ENCODE results near the gene SGCB. TPM values are rescaled to one million over a fixed set of nuclear protein-coding genes. Genes with fewer than 3 reads are reported as not detected.
A peak's percentile ranks its signal among the peaks of the same experiment; 100 is the strongest.

SGCB gene
- total and polyA plus RNA-seq, 8 donors, result 26.9 to 44.3 (median 38.4) TPM

DNA sequence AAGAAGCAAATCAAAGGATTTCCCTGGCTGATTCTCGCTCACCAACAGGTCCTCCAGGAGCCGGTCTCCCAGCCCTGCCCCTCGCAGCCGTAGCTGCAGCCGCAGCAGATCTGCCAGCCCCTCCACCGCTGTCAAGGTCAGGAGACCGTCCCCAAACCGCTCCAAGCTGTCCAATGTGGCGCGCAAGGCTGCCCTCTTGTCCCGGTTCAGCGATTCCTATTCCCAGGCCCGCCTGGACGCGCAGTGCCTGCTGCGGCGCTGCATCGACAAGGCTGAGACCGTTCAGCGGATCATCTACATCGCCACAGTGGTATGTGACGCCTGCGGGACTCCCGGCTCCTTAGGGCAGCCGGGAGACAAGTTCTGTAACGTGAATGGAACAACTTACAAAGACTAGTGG is 38.6 kb upstream of the SGCB start:
- H3K27ac ChIP-seq, result no peak overlapping the region
- ATAC-seq (no peak), DNase-seq (peak in 2 of 4 donors; percentile 29 to 73)
- H3K9me3 ChIP-seq, result no peaks in the 10 kb centered on the region
- intact Hi-C loops (cut with DNase I), result no loop called here
- no peaks in the 10 kb centered on the region for H3K36me3 ChIP-seq
- peaks cover 0 to 14% of the 10 kb centered on the region in 2 donors for H3K27me3 ChIP-seq
- H3K4me1 ChIP-seq, result no peaks in the 10 kb centered on the region
- no peak overlapping the region for H3K4me3 ChIP-seq
- TF ChIP-seq, protein P1, sequence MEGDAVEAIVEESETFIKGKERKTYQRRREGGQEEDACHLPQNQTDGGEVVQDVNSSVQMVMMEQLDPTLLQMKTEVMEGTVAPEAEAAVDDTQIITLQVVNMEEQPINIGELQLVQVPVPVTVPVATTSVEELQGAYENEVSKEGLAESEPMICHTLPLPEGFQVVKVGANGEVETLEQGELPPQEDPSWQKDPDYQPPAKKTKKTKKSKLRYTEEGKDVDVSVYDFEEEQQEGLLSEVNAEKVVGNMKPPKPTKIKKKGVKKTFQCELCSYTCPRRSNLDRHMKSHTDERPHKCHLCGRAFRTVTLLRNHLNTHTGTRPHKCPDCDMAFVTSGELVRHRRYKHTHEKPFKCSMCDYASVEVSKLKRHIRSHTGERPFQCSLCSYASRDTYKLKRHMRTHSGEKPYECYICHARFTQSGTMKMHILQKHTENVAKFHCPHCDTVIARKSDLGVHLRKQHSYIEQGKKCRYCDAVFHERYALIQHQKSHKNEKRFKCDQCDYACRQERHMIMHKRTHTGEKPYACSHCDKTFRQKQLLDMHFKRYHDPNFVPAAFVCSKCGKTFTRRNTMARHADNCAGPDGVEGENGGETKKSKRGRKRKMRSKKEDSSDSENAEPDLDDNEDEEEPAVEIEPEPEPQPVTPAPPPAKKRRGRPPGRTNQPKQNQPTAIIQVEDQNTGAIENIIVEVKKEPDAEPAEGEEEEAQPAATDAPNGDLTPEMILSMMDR (IDR thresholded peaks at IDR 0.05), result no peak

DNA sequence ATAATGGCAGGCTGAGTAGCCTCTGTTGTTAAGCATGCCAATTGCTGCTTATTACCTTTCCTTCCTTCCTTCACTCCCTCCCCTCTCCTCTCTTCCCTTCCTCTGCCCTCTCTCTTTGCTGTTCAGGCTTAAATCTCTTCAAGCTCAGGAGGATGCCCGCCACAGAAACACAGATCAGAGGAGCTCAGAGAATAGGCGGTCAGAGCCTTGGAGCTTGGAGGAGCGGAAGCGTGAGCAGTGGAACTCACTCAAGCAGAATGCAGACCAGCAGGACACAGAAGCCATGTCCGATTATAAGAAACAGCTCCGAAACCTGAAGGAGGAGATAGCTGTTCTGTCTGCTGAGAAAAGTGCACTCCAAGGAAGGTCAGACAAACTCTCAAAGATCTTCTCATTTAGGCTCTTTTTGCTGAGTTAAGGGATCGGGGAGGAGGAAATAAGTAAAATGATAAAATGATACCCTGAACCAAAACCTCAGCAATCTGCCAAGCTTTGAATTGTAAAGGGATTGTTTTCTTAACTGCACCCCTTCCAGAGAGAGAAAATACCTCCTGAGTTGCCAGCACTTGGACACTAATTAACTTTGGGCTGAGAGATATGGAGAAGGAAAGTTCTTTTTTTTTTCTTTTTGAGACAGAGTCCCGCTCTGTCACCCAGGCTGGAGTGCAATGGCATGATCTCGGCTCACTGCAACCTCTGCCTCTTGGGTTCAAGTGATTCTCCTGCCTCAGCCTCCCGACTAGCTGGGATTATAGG is 33.9 kb upstream of the SGCB start:
- Histone ChIP-seq H3K36me3 (no peaks in the 10 kb centered on the region), H3K9me3 (no peaks in the 10 kb centered on the region), H3K27me3 (peaks cover 0 to 15% of the 10 kb centered on the region in 2 donors), H3K4me3 (no peak overlapping the region), H3K4me1 (no peaks in the 10 kb centered on the region), H3K27ac (no peak overlapping the region)
- intact Hi-C loops (cut with DNase I), result no loop called here
- ATAC-seq, result no peak
- TF ChIP-seq, protein P1 (IDR thresholded peaks at IDR 0.05), result no peak
- no peak for DNase-seq

DNA sequence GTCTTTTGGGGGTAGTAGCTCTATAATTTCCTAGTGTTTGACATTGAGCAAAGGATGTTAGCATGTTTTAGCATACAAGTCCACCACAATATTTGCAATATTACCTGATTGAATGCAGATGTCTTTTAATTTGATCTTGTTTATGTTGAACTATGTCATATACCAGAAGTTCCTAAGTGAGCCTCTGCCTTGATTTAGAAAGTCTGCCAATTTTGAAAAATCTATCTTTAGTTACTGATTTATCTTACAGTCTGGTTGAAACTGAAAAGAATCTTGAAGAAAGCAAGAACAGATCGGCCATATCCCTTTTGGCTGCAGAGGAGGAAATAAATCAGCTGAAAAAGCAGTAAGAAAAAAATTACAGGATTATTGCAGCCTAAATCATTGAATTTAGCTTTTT is 31.5 kb upstream of the SGCB start:
- no peak overlapping the region for H3K4me3 ChIP-seq

DNA sequence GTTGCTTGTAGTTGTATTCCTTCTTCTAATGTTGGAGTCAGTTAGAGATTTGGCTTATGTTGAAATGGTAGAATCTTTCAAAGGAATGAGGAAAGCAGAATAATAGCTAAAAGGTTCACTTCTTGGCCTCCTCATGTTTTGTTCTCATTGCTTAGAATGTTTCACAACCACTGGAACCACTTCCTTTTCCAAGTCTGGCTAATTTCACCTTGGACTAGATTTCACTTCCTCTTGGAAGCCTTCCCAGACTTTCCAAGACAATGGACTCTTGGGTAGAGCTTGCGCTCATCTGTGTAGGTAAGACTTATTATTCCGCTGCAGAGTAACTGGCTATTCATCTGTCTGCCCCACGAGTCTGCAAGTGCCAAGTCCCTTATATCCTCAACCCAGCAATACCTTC is 21.3 kb upstream of the SGCB start:
- Histone ChIP-seq H3K27ac (peak overlapping the region in 1 of 2 donors; percentile 8), H3K4me1 (peaks cover 7 to 11% of the 10 kb centered on the region in 2 donors), H3K9me3 (no peaks in the 10 kb centered on the region), H3K4me3 (no peak overlapping the region), H3K27me3 (peaks cover 0 to 1% of the 10 kb centered on the region in 2 donors), H3K36me3 (no peaks in the 10 kb centered on the region)
- TF ChIP-seq, protein P1 (IDR thresholded peaks at IDR 0.05), result no peak
- ATAC-seq (peak; percentile 79), DNase-seq (peak in 1 of 4 donors; percentile 4)
- intact Hi-C loops (cut with DNase I), result no loop called here

More for the DNA sequence above, 31.5 kb upstream of the SGCB start:
- TF ChIP-seq, protein P1 (IDR thresholded peaks at IDR 0.05), result no peak
- no peak for DNase-seq
- no peak for ATAC-seq
- intact Hi-C loops (cut with DNase I), result no loop called here
- H3K9me3 ChIP-seq, result no peaks in the 10 kb centered on the region
- no peaks in the 10 kb centered on the region for H3K36me3 ChIP-seq
- peaks cover 0 to 6% of the 10 kb centered on the region in 2 donors for H3K27me3 ChIP-seq
- H3K27ac ChIP-seq, result no peak overlapping the region
- no peaks in the 10 kb centered on the region for H3K4me1 ChIP-seq

DNA sequence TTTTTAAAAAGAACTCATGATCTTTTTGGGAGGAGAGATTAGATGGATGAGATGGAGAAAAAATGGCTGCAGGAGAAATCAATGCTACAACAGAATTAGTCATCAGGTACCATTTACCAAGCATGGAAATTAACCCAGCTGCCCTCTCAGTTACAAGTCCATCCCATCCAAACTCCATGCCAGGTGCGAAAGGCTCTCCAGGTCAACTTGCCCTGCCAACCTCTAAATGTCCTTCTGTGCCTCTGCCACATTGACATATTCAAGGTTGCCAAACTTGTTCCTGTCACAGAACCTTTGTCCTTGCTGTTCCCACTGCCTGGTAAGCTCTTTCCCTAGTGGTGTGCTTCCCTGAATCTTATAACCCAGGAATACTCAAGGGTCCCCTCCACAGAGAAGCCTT is 20.2 kb upstream of the SGCB start:
- intact Hi-C loops (cut with DNase I), result no loop called here

More for the DNA sequence above, 20.2 kb upstream of the SGCB start:
- no peak overlapping the region for H3K27ac ChIP-seq
- H3K4me1 ChIP-seq, result peaks cover 7 to 11% of the 10 kb centered on the region in 2 donors
- no peaks in the 10 kb centered on the region for H3K36me3 ChIP-seq
- H3K4me3 ChIP-seq, result no peak overlapping the region
- no peak for ATAC-seq
- TF ChIP-seq, protein P1 (IDR thresholded peaks at IDR 0.05), result no peak
- H3K9me3 ChIP-seq, result no peaks in the 10 kb centered on the region
- no peak for DNase-seq
- peaks cover 5 to 11% of the 10 kb centered on the region in 2 donors for H3K27me3 ChIP-seq
